CD8-positive, alpha-beta memory T cell (primary cell): Measurements from ENCODE around the gene IVNS1ABP. TPM values are rescaled to one million over a fixed set of nuclear protein-coding genes. Genes with fewer than 3 reads are reported as not detected.
"Not testable (repeated sequence)": the region's sequence is repeated elsewhere in the genome, so short reads cannot be mapped to it uniquely, and the experiment has no call there.

ENCODE experiments used
- CTCF ChIA-PET: fragments of 350-600 bp; sonication (Branson Sonifier 250); formaldehyde crosslinking; loops from one replicate; lab custom pipeline; 2021; ENCODE audit warnings: antibody characterized with exemption; lab: Charles Lee
- POLR2A ChIA-PET: fragments of 350-600 bp; sonication (Branson Sonifier 250); formaldehyde crosslinking; loops from one replicate; lab custom pipeline; 2021; ENCODE audit warnings: antibody characterized with exemption; lab: Charles Lee
- DNase-seq, 5 donors: peaks; one replicate each; pipeline versions ENCODE4 v3.0.0 to v3.0.0-alpha.2; 2020 to 2022; ENCODE audit warnings: mixed read lengths in 1 of 5
- H3K27ac ChIP-seq: one replicate; pipeline ENCODE4 v1.7.0; 2013; ENCODE audit warnings: low read depth, mild to moderate bottlenecking, low read length, moderate library complexity
- H3K27me3 ChIP-seq: 2 replicates; pipeline ENCODE4 v1.7.0; 2013; ENCODE audit warnings: low read length, mild to moderate bottlenecking; ENCODE audit not compliant: insufficient read depth, poor library complexity, severe bottlenecking
- H3K36me3 ChIP-seq: 2 replicates; pipeline ENCODE4 v1.7.0; 2013; ENCODE audit warnings: mild to moderate bottlenecking, low read length, moderate library complexity; ENCODE audit not compliant: insufficient read depth
- H3K4me1 ChIP-seq: 2 replicates; pipeline ENCODE4 v1.7.0; 2013; ENCODE audit warnings: mild to moderate bottlenecking, low read length, moderate library complexity; ENCODE audit not compliant: insufficient read depth
- H3K4me3 ChIP-seq: 2 replicates; pipeline ENCODE4 v1.7.0; 2013; ENCODE audit warnings: mild to moderate bottlenecking, low read length
- H3K9me3 ChIP-seq: 2 replicates; pipeline ENCODE4 v1.7.0; 2013; ENCODE audit warnings: mild to moderate bottlenecking, low read length
- H3K27ac Mint-ChIP-seq, 8 donors: one replicate each; pipeline ENCODE4 v1.8.0; 2020 to 2021; ENCODE audit warnings: mixed read lengths in 8 of 8, mild to moderate bottlenecking in 6 of 8, inconsistent platforms in 3 of 8, moderate library complexity in 3 of 8
- H3K27me3 Mint-ChIP-seq, 2 donors: one replicate each; pipeline ENCODE4 v1.8.0; 2020 to 2021; ENCODE audit warnings: mixed read lengths in 2 of 2, mild to moderate bottlenecking in 1 of 2, moderate library complexity in 1 of 2
- H3K36me3 Mint-ChIP-seq, 3 donors: one replicate each; pipeline ENCODE4 v1.8.0; 2020 to 2021; ENCODE audit warnings: mixed read lengths in 3 of 3, inconsistent platforms in 1 of 3, mild to moderate bottlenecking in 1 of 3
- H3K4me1 Mint-ChIP-seq, 3 donors: one replicate each; pipeline ENCODE4 v1.8.0; 2020 to 2021; ENCODE audit warnings: mixed read lengths in 3 of 3, inconsistent platforms in 1 of 3, mild to moderate bottlenecking in 1 of 3
- H3K4me3 Mint-ChIP-seq, 7 donors: one replicate each; pipeline ENCODE4 v1.8.0; 2020 to 2021; ENCODE audit warnings: mixed read lengths in 7 of 7, mild to moderate bottlenecking in 6 of 7, moderate library complexity in 4 of 7, inconsistent platforms in 2 of 7
- H3K9me3 Mint-ChIP-seq, 5 donors: one replicate each; pipeline ENCODE4 v1.8.0; 2020 to 2022; ENCODE audit warnings: mixed read lengths in 5 of 5, mild to moderate bottlenecking in 3 of 5, moderate library complexity in 2 of 5, inconsistent platforms in 1 of 5
- polyA plus RNA-seq: library from polyadenylated mRNA; unstranded; fragments of 300-500 nt; fragmentation: Illumina TruSeq; gene quantifications from one replicate; pipeline ENCODE4 v1.2.3, GENCODE V29; 2021
- total RNA-seq, 2 experiments: library from RNA; stranded (reverse); gene quantifications; one replicate each; pipeline ENCODE4 v1.2.3, GENCODE V29; 2021

The IVNS1ABP gene
- total and polyA plus RNA-seq, 3 experiments from 2014 or later: 51.7 to 208 (median 205) TPM

- no peak overlapping the region for H3K27ac ChIP-seq
- H3K4me1 ChIP-seq: no peaks in the 10 kb centered on the region
- Mint-ChIP-seq H3K9me3 (no peaks in the 10 kb centered on the region), H3K4me1 (peaks cover under 1 to 4% (median 1%) of the 10 kb centered on the region in 3 donors), H3K27me3 (peaks cover 0 to 2% of the 10 kb centered on the region in 2 donors), H3K4me3 (no peak overlapping the region), H3K36me3 (peaks cover 0 to 9% (median 2%) of the 10 kb centered on the region in 3 donors), H3K27ac (peak overlapping the region in 1 of 8 donors; percentile 41)
- ChIA-PET CTCF (no interaction called here), POLR2A (no interaction called here)
- H3K4me3 ChIP-seq: no peak overlapping the region
- no peaks in the 10 kb centered on the region for H3K9me3 ChIP-seq
- DNase-seq: no peak
- H3K36me3 ChIP-seq: no peaks in the 10 kb centered on the region
- no peaks in the 10 kb centered on the region for H3K27me3 ChIP-seq
These were observed 53.3 kb downstream of the IVNS1ABP start for GRCh38 chr1:185263780-185264179.

- ChIA-PET POLR2A (no interaction called here), CTCF (no interaction called here)
- Histone ChIP-seq H3K27ac (no peak overlapping the region), H3K27me3 (no peaks in the 10 kb centered on the region), H3K4me3 (no peak overlapping the region), H3K4me1 (no peaks in the 10 kb centered on the region), H3K9me3 (no peaks in the 10 kb centered on the region), H3K36me3 (no peaks in the 10 kb centered on the region)
- H3K4me1 Mint-ChIP-seq: peaks cover 2 to 9% (median 6%) of the 10 kb centered on the region in 3 donors
- peaks cover 0 to 2% of the 10 kb centered on the region in 2 donors for H3K27me3 Mint-ChIP-seq
- no peak for DNase-seq
- H3K9me3 Mint-ChIP-seq: no peaks in the 10 kb centered on the region
- H3K36me3 Mint-ChIP-seq: peaks cover 0 to 9% (median 2%) of the 10 kb centered on the region in 3 donors
- no peak overlapping the region for H3K27ac Mint-ChIP-seq
- no peak overlapping the region for H3K4me3 Mint-ChIP-seq
These were observed 53.8 kb downstream of the IVNS1ABP start for GRCh38 chr1:185263292-185263691.

- ChIA-PET POLR2A (no interaction called here), CTCF (interaction anchor here (1.1 kb wide), 1 partner anchor 55 kb away, joined by 3 read pairs; the partner anchor contains the start of gene IVNS1ABP)
- Mint-ChIP-seq H3K4me3 (no peak overlapping the region), H3K36me3 (peaks cover 0 to 9% (median 2%) of the 10 kb centered on the region in 3 donors), H3K27ac (peak overlapping the region in 1 of 8 donors; percentile 2), H3K9me3 (no peaks in the 10 kb centered on the region), H3K27me3 (peaks cover 0 to 2% of the 10 kb centered on the region in 2 donors), H3K4me1 (peaks cover 10 to 18% (median 16%) of the 10 kb centered on the region in 3 donors)
- Histone ChIP-seq H3K9me3 (no peaks in the 10 kb centered on the region), H3K27ac (no peak overlapping the region), H3K27me3 (no peaks in the 10 kb centered on the region), H3K36me3 (no peaks in the 10 kb centered on the region), H3K4me1 (no peaks in the 10 kb centered on the region), H3K4me3 (no peak overlapping the region)
- no peak for DNase-seq
These were observed 54.9 kb downstream of the IVNS1ABP start for GRCh38 chr1:185262151-185262550.

- Mint-ChIP-seq H3K4me1 (peaks cover 15 to 23% (median 21%) of the 10 kb centered on the region in 3 donors), H3K4me3 (no peak overlapping the region), H3K9me3 (no peaks in the 10 kb centered on the region), H3K36me3 (peaks cover 0 to 9% (median 2%) of the 10 kb centered on the region in 3 donors), H3K27ac (no peak overlapping the region), H3K27me3 (peaks cover 0 to 2% of the 10 kb centered on the region in 2 donors)
- Histone ChIP-seq H3K27ac (no peak overlapping the region), H3K27me3 (no peaks in the 10 kb centered on the region), H3K4me3 (no peak overlapping the region), H3K4me1 (no peaks in the 10 kb centered on the region), H3K9me3 (no peaks in the 10 kb centered on the region), H3K36me3 (no peaks in the 10 kb centered on the region)
- no peak for DNase-seq
- ChIA-PET CTCF (no interaction called here), POLR2A (no interaction called here)
These were observed 56.4 kb downstream of the IVNS1ABP start for GRCh38 chr1:185260611-185261010.

GRCh38 chr1:185258676-185259075 lies 58.4 kb downstream of the IVNS1ABP start:
- Histone ChIP-seq H3K9me3 (no peaks in the 10 kb centered on the region), H3K27me3 (no peaks in the 10 kb centered on the region), H3K27ac (no peak overlapping the region), H3K4me3 (no peak overlapping the region), H3K36me3 (no peaks in the 10 kb centered on the region), H3K4me1 (no peaks in the 10 kb centered on the region)
- Mint-ChIP-seq H3K9me3 (peaks cover 0 to 5% (median 3%) of the 10 kb centered on the region in 5 donors), H3K4me1 (peaks cover 15 to 23% (median 21%) of the 10 kb centered on the region in 3 donors), H3K36me3 (peaks cover 0 to 5% (median 2%) of the 10 kb centered on the region in 3 donors), H3K27me3 (peaks cover 0 to 2% of the 10 kb centered on the region in 2 donors), H3K27ac (peak overlapping the region in 3 of 8 donors; percentile 47 to 70 (median 56)), H3K4me3 (no peak overlapping the region)
- CTCF ChIA-PET: no interaction called here
- POLR2A ChIA-PET: no interaction called here
- DNase-seq: no peak

- Histone ChIP-seq H3K4me1 (no peaks in the 10 kb centered on the region), H3K27me3 (no peaks in the 10 kb centered on the region), H3K27ac (no peak overlapping the region), H3K36me3 (no peaks in the 10 kb centered on the region), H3K4me3 (no peak overlapping the region), H3K9me3 (no peaks in the 10 kb centered on the region)
- Mint-ChIP-seq H3K27me3 (peaks cover 0 to 2% of the 10 kb centered on the region in 2 donors), H3K36me3 (peaks cover 0 to 5% (median 2%) of the 10 kb centered on the region in 3 donors), H3K27ac (peak overlapping the region in 5 of 8 donors; percentile 34 to 91 (median 70)), H3K4me3 (peak overlapping the region in 5 of 7 donors; percentile 30 to 83 (median 74)), H3K9me3 (peaks cover 0 to 5% (median 3%) of the 10 kb centered on the region in 5 donors), H3K4me1 (peaks cover 15 to 23% (median 21%) of the 10 kb centered on the region in 3 donors)
- CTCF ChIA-PET: no interaction called here
- POLR2A ChIA-PET: no interaction called here
- DNase-seq: no peak
These were observed 59.2 kb downstream of the IVNS1ABP start for GRCh38 chr1:185257950-185258208.

GRCh38 chr1:185257116-185257949 lies 59.7 kb downstream of the IVNS1ABP start:
- H3K9me3 Mint-ChIP-seq, H3K36me3 Mint-ChIP-seq, CTCF ChIA-PET, H3K9me3 ChIP-seq, H3K4me1 ChIP-seq, H3K36me3 ChIP-seq, H3K27me3 Mint-ChIP-seq, H3K27me3 ChIP-seq, H3K4me3 ChIP-seq, H3K27ac ChIP-seq, POLR2A ChIA-PET: not testable (repeated sequence)
- peak in 2 of 5 donors; percentile 12 to 20 for DNase-seq
- H3K4me3 Mint-ChIP-seq: peak overlapping the region in 6 of 7 donors; percentile 41 to 83 (median 74)
- peak overlapping the region in 7 of 8 donors; percentile 70 to 91 (median 84) for H3K27ac Mint-ChIP-seq
- peaks cover 15 to 23% (median 21%) of the 10 kb centered on the region in 3 donors for H3K4me1 Mint-ChIP-seq

GRCh38 chr1:185255595-185255994 lies 61.4 kb downstream of the IVNS1ABP start:
- H3K9me3 Mint-ChIP-seq, POLR2A ChIA-PET, H3K27ac ChIP-seq, H3K4me1 ChIP-seq, H3K27me3 Mint-ChIP-seq, H3K4me3 ChIP-seq, H3K27me3 ChIP-seq, H3K36me3 Mint-ChIP-seq, CTCF ChIA-PET, H3K27ac Mint-ChIP-seq, H3K4me3 Mint-ChIP-seq, DNase-seq, H3K36me3 ChIP-seq, H3K9me3 ChIP-seq: not testable (repeated sequence)
- H3K4me1 Mint-ChIP-seq: peaks cover 19 to 23% (median 21%) of the 10 kb centered on the region in 3 donors
